Stomach (tissue), 4 donors: Measurements from ENCODE around the gene OSTN.

Experiments
- POLR2A ChIP-seq, 4 donors: fragments of 450-650 bp; IDR thresholded peaks; one replicate each; pipeline ENCODE4 v1.6.1; 2016; ENCODE audit warnings: antibody characterized with exemption in 4 of 4, control low read depth in 2 of 4, mild to moderate bottlenecking in 1 of 4, moderate library complexity in 1 of 4
- POLR2AphosphoS5 ChIP-seq, 3 donors: sonication (generic); formaldehyde crosslinking; IDR thresholded peaks; one replicate each; pipeline ENCODE4 v1.6.1; 2016; ENCODE audit warnings: antibody characterized with exemption in 3 of 3
- TF ChIP-seq, protein P1 (sequence below), 7 experiments: fragments of 450-650 bp in 4 of 7; fragments of 200-600 bp in 3 of 7; sonication (generic) in 3 of 7; IDR thresholded peaks; one replicate each; pipeline ENCODE4 v1.5.1; 2016 to 2019; ENCODE audit warnings: antibody characterized with exemption in 7 of 7, control low read depth in 2 of 7, mild to moderate bottlenecking in 1 of 7

DNA sequence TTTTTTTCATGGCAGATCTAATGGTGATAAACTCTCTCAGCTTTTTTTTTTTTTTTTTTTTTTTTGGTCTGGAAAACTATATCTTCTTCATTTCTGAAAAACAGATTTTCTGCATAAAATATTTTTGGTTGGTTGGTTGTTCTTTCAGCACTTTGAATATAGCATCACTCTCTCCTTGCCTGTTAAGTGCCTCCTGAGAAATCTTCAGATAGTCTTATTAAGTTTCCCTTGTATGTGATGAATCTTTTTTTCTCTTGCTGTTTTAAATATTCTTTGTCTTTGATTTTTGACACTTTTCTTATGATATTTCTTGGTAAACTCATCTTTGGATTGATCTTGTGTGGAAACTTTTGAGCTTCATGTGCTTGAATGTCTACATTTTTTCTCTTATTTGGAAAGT, 44.2 kb upstream of the OSTN start:
- TF ChIP-seq, protein P1, sequence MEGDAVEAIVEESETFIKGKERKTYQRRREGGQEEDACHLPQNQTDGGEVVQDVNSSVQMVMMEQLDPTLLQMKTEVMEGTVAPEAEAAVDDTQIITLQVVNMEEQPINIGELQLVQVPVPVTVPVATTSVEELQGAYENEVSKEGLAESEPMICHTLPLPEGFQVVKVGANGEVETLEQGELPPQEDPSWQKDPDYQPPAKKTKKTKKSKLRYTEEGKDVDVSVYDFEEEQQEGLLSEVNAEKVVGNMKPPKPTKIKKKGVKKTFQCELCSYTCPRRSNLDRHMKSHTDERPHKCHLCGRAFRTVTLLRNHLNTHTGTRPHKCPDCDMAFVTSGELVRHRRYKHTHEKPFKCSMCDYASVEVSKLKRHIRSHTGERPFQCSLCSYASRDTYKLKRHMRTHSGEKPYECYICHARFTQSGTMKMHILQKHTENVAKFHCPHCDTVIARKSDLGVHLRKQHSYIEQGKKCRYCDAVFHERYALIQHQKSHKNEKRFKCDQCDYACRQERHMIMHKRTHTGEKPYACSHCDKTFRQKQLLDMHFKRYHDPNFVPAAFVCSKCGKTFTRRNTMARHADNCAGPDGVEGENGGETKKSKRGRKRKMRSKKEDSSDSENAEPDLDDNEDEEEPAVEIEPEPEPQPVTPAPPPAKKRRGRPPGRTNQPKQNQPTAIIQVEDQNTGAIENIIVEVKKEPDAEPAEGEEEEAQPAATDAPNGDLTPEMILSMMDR (IDR thresholded peaks at IDR 0.05): no peak
- TF ChIP-seq POLR2A (IDR thresholded peaks at IDR 0.05) (no peak), POLR2AphosphoS5 (IDR thresholded peaks at IDR 0.05) (no peak)
